Skeletal muscle satellite cell (primary cell): ENCODE results near the gene GPC3.

Experiments used
- H3K27me3 ChIP-seq: 2 replicates; pipeline ENCODE4 v1.7.0; 2013; ENCODE audit warnings: low read length; ENCODE audit not compliant: control insufficient read depth, insufficient read depth
- H3K36me3 ChIP-seq: 2 replicates; pipeline ENCODE4 v1.7.0; 2013; ENCODE audit warnings: mild to moderate bottlenecking, control low read depth, low read length; ENCODE audit not compliant: insufficient read depth
- H3K4me1 ChIP-seq: 2 replicates; pipeline ENCODE4 v1.7.0; 2013; ENCODE audit warnings: low read length; ENCODE audit not compliant: control insufficient read depth, insufficient read depth
- H3K4me2 ChIP-seq: 2 replicates; pipeline ENCODE4 v1.7.0; 2013; ENCODE audit warnings: mild to moderate bottlenecking, low read length
- H3K4me3 ChIP-seq: 2 replicates; pipeline ENCODE4 v1.7.0; 2013; ENCODE audit warnings: low read length
- H3K9ac ChIP-seq: 2 replicates; pipeline ENCODE4 v1.7.0; 2013; ENCODE audit warnings: mild to moderate bottlenecking, low read depth, low read length, moderate library complexity
- H3K9me3 ChIP-seq: replicated peaks from 2 replicates; pipeline ENCODE4 v1.7.0; 2013; ENCODE audit warnings: mild to moderate bottlenecking, control low read depth, low read length

GPC3 gene

GRCh38 chrX:133598601-133599335 is 386.6 kb downstream of the GPC3 start:
- H3K9ac ChIP-seq = no peak overlapping the region
- peaks cover 7% of the 10 kb centered on the region for H3K27me3 ChIP-seq
- H3K9me3 ChIP-seq = no peaks in the 10 kb centered on the region
- no peaks in the 10 kb centered on the region for H3K36me3 ChIP-seq
- no peak overlapping the region for H3K4me2 ChIP-seq
- no peaks in the 10 kb centered on the region for H3K4me1 ChIP-seq
- H3K4me3 ChIP-seq = no peak overlapping the region

DNA sequence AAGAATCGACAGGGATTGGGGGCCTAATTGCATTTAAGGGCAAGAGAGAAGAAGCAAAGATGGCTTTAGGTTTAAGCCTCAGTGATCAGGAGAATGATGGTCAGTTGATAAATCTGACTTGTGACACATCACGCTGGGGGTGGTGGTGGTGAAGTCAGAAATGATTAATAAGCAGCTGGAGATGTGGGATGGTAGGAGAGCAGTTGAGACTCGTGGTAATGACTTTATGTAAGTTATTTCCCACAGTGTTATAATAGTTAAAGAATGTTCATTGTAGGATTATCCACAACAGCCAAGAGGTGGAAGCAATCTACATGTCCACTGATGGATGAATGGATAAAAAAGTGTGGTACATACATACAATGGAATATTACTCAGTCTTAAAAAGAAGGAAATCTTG is 391.2 kb downstream of the GPC3 start:
- Histone ChIP-seq H3K9me3 (no peaks in the 10 kb centered on the region), H3K4me2 (no peak overlapping the region), H3K9ac (no peak overlapping the region), H3K36me3 (no peaks in the 10 kb centered on the region), H3K4me3 (no peak overlapping the region), H3K4me1 (no peaks in the 10 kb centered on the region), H3K27me3 (peaks cover 10% of the 10 kb centered on the region)

DNA sequence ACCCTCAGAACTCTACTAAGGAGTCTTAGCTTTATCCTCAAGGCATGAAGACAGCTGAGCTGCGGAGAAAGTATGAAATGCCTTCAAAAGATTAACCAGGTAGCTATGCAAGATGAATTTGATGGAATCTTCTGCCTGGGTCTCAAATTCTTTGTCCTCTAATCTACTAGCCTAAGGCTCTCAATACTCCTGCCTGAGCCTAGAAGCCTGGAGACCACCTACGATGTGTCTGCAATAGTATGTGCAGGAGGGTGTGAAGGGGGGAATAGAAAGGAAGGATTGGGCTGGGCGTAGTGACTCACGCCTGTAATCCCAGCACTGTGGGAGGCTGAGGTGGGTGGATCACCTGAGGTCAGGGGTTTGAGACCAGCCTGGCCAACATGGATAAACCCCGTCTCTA is 391.9 kb downstream of the GPC3 start:
- no peaks in the 10 kb centered on the region for H3K36me3 ChIP-seq
- H3K4me3 ChIP-seq = no peak overlapping the region
- peaks cover 14% of the 10 kb centered on the region for H3K27me3 ChIP-seq
- no peak overlapping the region for H3K9ac ChIP-seq
- H3K4me2 ChIP-seq = no peak overlapping the region
- no peaks in the 10 kb centered on the region for H3K9me3 ChIP-seq
- no peaks in the 10 kb centered on the region for H3K4me1 ChIP-seq

GRCh38 chrX:133590703-133591505 is 394.5 kb downstream of the GPC3 start:
- no peak overlapping the region for H3K4me2 ChIP-seq
- no peaks in the 10 kb centered on the region for H3K36me3 ChIP-seq
- no peak overlapping the region for H3K9ac ChIP-seq
- H3K27me3 ChIP-seq = peaks cover 7% of the 10 kb centered on the region
- no peaks in the 10 kb centered on the region for H3K9me3 ChIP-seq
- H3K4me1 ChIP-seq = no peaks in the 10 kb centered on the region
- H3K4me3 ChIP-seq = no peak overlapping the region

GRCh38 chrX:133588827-133589226 is 396.6 kb downstream of the GPC3 start:
- peaks cover 15% of the 10 kb centered on the region for H3K27me3 ChIP-seq

DNA sequence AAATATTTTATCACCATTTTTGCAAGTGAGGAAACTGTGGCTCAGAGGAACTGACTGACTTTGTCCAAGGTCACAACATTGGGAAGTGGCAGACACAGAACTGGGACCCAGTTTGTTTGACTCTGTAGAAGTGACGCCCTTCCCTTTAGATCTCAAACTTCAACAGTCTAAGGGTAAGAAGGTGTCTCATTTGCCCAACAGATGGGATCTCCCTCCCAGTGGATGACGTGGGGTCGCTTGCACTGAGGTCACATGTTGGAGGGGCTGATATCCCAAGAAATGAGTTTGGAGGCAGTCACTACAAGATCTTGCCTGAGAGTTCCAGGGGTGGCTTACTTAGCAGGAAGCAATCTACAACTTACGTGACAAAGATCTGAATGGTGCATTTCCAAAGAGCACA is 397.6 kb downstream of the GPC3 start:
- Histone ChIP-seq H3K4me1 (no peaks in the 10 kb centered on the region), H3K36me3 (no peaks in the 10 kb centered on the region), H3K4me3 (no peak overlapping the region), H3K9me3 (no peaks in the 10 kb centered on the region), H3K9ac (no peak overlapping the region), H3K4me2 (no peak overlapping the region), H3K27me3 (peaks cover 19% of the 10 kb centered on the region)

More at GRCh38 chrX:133588827-133589226, 396.6 kb downstream of the GPC3 start:
- Histone ChIP-seq H3K4me2 (no peak overlapping the region), H3K36me3 (no peaks in the 10 kb centered on the region), H3K9ac (no peak overlapping the region), H3K4me1 (no peaks in the 10 kb centered on the region), H3K4me3 (no peak overlapping the region), H3K9me3 (no peaks in the 10 kb centered on the region)

DNA sequence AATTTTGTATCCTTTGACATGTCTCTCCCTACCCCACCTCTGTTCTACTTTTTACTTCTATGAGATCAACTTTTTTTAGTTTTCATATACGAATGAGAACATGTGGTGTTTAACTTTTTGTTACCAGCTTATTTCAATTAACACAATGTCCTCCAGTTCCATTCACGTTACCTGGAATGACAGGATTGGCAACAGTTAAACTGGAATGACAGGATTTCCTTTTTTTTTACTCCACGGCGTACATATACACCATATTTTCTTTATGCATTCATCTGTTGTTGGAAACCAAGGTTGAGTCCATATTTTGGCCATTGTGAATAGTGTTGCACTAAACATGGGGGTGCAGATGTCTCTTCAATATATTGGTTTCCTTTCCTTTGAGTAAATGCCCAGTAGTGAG is 398.3 kb downstream of the GPC3 start:
- H3K27me3 ChIP-seq = peaks cover 19% of the 10 kb centered on the region
- no peak overlapping the region for H3K4me3 ChIP-seq
- no peaks in the 10 kb centered on the region for H3K4me1 ChIP-seq
- H3K4me2 ChIP-seq = no peak overlapping the region
- no peak overlapping the region for H3K9ac ChIP-seq
- H3K9me3 ChIP-seq = no peaks in the 10 kb centered on the region
- no peaks in the 10 kb centered on the region for H3K36me3 ChIP-seq

GRCh38 chrX:133586443-133586842 is 399.0 kb downstream of the GPC3 start:
- Histone ChIP-seq H3K4me1 (no peaks in the 10 kb centered on the region), H3K9me3 (no peaks in the 10 kb centered on the region), H3K27me3 (peaks cover 19% of the 10 kb centered on the region), H3K4me3 (no peak overlapping the region), H3K9ac (no peak overlapping the region), H3K4me2 (no peak overlapping the region), H3K36me3 (no peaks in the 10 kb centered on the region)

DNA sequence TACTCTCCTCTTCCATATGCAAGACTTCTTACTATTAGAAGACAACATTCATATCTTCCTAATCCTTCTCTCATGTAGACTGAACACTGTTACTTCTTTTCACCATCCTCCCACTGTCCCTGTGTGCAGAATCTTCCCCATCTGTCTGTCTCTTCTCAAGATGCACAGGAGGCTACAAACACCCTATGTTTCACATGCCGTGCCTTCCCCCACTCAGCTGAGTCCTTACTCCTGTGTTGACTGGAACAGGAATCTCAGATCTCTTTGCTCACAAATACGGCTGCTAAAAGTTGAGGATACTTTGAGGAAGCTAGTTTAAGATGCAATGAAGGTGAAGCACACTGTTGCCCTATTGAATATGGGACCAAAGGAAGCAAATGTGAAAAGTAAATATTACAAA is 401.6 kb downstream of the GPC3 start:
- Histone ChIP-seq H3K9me3 (no peaks in the 10 kb centered on the region), H3K36me3 (no peaks in the 10 kb centered on the region), H3K4me3 (no peak overlapping the region), H3K4me2 (no peak overlapping the region), H3K4me1 (peaks cover 11% of the 10 kb centered on the region), H3K27me3 (peaks cover 13% of the 10 kb centered on the region), H3K9ac (no peak overlapping the region)

DNA sequence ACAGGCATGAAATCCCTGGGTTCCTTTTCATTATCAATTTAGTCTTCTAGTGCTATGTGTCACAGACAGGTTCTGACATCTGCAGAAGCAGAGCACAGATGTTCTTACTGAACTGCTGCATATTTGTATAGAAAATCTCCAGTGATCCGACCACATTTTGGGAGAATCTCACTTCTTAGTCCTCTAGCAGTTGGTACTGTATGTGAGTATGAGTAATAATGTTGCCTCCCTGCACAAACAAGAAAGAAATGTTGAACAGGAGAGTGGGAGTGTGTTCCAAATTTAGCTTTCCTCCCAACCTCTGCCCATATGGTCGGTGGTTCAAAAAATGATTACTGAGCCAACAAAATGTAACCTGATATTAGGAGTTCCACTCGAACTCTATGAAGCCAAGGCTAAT is 404.8 kb downstream of the GPC3 start:
- Histone ChIP-seq H3K27me3 (peaks cover 12% of the 10 kb centered on the region), H3K4me3 (no peak overlapping the region), H3K4me1 (peaks cover 11% of the 10 kb centered on the region), H3K4me2 (no peak overlapping the region), H3K9me3 (no peaks in the 10 kb centered on the region), H3K36me3 (no peaks in the 10 kb centered on the region), H3K9ac (no peak overlapping the region)

DNA sequence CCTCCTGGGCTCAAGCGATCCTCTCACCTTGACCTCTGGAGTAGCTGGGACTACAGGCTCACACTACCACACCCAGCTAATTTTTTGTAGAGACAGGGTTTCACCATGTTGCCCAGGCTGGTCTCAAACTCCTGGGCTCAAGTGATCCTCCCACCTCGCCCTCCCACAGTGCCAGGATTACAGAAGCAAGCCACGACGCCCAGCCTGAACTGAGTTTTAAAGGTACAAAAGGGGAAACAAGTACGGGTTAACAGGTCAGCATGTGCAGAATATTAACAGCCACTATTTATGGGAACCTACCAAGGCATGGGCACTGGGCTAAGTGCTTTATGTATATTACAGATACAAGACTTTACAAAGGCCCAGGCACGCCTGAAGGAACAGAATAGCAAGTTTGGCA is 405.8 kb downstream of the GPC3 start:
- peaks cover 14% of the 10 kb centered on the region for H3K4me1 ChIP-seq
- H3K4me2 ChIP-seq = no peak overlapping the region
- H3K4me3 ChIP-seq = no peak overlapping the region

DNA sequence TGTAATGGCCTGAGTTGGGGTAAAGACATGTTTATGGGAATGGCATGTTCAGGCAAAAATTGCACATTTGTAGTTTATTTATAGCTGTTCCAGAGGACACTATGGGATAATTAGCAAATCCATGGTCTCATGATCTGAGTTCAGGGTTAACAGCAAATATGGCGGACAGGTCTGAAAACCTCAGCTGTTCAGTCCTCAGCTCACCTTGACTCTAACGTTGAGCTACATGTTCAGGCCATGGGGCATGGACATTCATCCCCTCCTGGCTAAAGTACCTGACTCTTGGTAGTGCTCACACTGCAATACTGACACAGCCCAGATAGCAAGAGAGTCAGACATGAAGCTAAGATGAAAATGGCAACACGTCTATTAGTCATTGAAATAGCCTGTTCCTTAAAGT is 408.5 kb downstream of the GPC3 start:
- Histone ChIP-seq H3K27me3 (no peaks in the 10 kb centered on the region), H3K4me2 (no peak overlapping the region), H3K9me3 (no peaks in the 10 kb centered on the region), H3K36me3 (no peaks in the 10 kb centered on the region), H3K9ac (no peak overlapping the region), H3K4me1 (peaks cover 15% of the 10 kb centered on the region), H3K4me3 (no peak overlapping the region)

More for the DNA sequence above, 405.8 kb downstream of the GPC3 start:
- Histone ChIP-seq H3K9ac (no peak overlapping the region), H3K27me3 (peaks cover 8% of the 10 kb centered on the region), H3K36me3 (no peaks in the 10 kb centered on the region), H3K9me3 (no peaks in the 10 kb centered on the region)
